ENCODE data around the gene DNAJC3. TPM values are rescaled to one million over a fixed set of nuclear protein-coding genes. Genes with fewer than 3 reads are reported as not detected.

The DNAJC3 gene
- total RNA-seq, 1 experiment from 2014 or later: 25.7 TPM

DNA sequence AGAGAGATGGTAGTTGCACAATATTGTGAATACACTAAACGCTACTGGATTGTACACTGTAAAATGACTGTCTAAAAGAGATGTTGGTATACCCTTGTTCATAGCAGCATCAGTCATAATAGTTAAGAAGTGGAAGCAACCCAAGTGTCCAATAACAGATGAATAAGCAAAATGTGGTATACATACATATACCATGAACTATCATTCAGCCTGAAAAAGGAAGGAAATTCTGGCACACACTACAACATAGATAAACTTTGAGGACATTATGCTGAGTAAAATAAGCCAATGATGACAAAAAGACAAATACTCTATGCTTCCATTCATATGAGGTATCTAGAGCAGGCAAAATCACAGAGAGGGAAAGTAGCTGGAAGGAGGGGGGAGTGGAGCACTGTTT lies 48.5 kb upstream of the DNAJC3 start:
- H3K9me3 ChIP-seq (ENCODE audit: control insufficient read depth, insufficient read depth, low read depth, low read length): no peaks in the 10 kb centered on the region
- POLR2A ChIA-PET: no interaction called here
- in situ Hi-C loops (cut with HindIII; ENCODE audit: low pct_unique_long_range_greater_than_20kb, low sequenced_read_pairs) (no loop called here), intact Hi-C loops (cut with micrococcal nuclease; ENCODE audit: unreplicated experiment) (loop anchor here (5.0 kb wide), 1 partner anchor 34 kb away; no protein-coding TSS in a partner anchor)
- no peaks in the 10 kb centered on the region for H3K27me3 ChIP-seq (ENCODE audit: control insufficient read depth, insufficient read depth, low read length)
- TF ChIP-seq POLR2AphosphoS5 (IDR thresholded peaks at IDR 0.05; ENCODE audit: low read depth, low read length): no peak
- no peak for TF ChIP-seq TCF7L2 (IDR thresholded peaks at IDR 0.05; ENCODE audit: low read depth, low read length)
- TF ChIP-seq, protein P1, sequence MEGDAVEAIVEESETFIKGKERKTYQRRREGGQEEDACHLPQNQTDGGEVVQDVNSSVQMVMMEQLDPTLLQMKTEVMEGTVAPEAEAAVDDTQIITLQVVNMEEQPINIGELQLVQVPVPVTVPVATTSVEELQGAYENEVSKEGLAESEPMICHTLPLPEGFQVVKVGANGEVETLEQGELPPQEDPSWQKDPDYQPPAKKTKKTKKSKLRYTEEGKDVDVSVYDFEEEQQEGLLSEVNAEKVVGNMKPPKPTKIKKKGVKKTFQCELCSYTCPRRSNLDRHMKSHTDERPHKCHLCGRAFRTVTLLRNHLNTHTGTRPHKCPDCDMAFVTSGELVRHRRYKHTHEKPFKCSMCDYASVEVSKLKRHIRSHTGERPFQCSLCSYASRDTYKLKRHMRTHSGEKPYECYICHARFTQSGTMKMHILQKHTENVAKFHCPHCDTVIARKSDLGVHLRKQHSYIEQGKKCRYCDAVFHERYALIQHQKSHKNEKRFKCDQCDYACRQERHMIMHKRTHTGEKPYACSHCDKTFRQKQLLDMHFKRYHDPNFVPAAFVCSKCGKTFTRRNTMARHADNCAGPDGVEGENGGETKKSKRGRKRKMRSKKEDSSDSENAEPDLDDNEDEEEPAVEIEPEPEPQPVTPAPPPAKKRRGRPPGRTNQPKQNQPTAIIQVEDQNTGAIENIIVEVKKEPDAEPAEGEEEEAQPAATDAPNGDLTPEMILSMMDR (IDR thresholded peaks at IDR 0.05): no peak
- TF ChIP-seq SIN3A (IDR thresholded peaks at IDR 0.05; ENCODE audit: borderline replicate concordance, insufficient read depth, low read depth, low read length): no peak
- TF ChIP-seq REST (IDR thresholded peaks at IDR 0.05; ENCODE audit: insufficient read depth in 1 of 2, low read depth in 2 of 2, low read length in 1 of 2): no peak
- ATAC-seq: no peak
- no peaks in the 10 kb centered on the region for H3K4me1 ChIP-seq (ENCODE audit: control insufficient read depth, insufficient read depth, low read length)
- BruUV-seq (replicated peaks): no TSS peak
- H3K36me3 ChIP-seq (ENCODE audit: control insufficient read depth, insufficient read depth, low read length): peaks cover 2% of the 10 kb centered on the region; the same call in 1 of the 2 replicates
- H3K27ac ChIP-seq (ENCODE audit: low read length): no peak overlapping the region
- CTCF ChIA-PET: no interaction called here
- no peak for DNase-seq (ENCODE audit: low read depth, low spot score)
- H3K4me3 ChIP-seq (ENCODE audit: low read depth in 2 of 2, low read length in 2 of 2): no peak overlapping the region

GRCh38 chr13:95629071-95629470 lies 47.9 kb upstream of the DNAJC3 start:
- no peak overlapping the region for H3K27ac ChIP-seq (ENCODE audit: low read length)
- in situ Hi-C loops (cut with HindIII; ENCODE audit: low pct_unique_long_range_greater_than_20kb, low sequenced_read_pairs) (no loop called here), intact Hi-C loops (cut with micrococcal nuclease; ENCODE audit: unreplicated experiment) (loop anchor here (5.0 kb wide), 1 partner anchor 33 kb away; no protein-coding TSS in a partner anchor)
- H3K27me3 ChIP-seq (ENCODE audit: control insufficient read depth, insufficient read depth, low read length): no peaks in the 10 kb centered on the region
- H3K4me1 ChIP-seq (ENCODE audit: control insufficient read depth, insufficient read depth, low read length): no peaks in the 10 kb centered on the region
- POLR2A ChIA-PET: no interaction called here
- CTCF ChIA-PET: no interaction called here
- H3K36me3 ChIP-seq (ENCODE audit: control insufficient read depth, insufficient read depth, low read length): peaks cover 2% of the 10 kb centered on the region; the same call in 1 of the 2 replicates
- BruUV-seq (replicated peaks): no TSS peak
- no peaks in the 10 kb centered on the region for H3K9me3 ChIP-seq (ENCODE audit: control insufficient read depth, insufficient read depth, low read depth, low read length)
- ATAC-seq (no peak), DNase-seq (ENCODE audit: low read depth, low spot score) (no peak)
- H3K4me3 ChIP-seq (ENCODE audit: low read depth in 2 of 2, low read length in 2 of 2): no peak overlapping the region
- TF ChIP-seq REST (IDR thresholded peaks at IDR 0.05; ENCODE audit: insufficient read depth in 1 of 2, low read depth in 2 of 2, low read length in 1 of 2) (no peak), POLR2AphosphoS5 (IDR thresholded peaks at IDR 0.05; ENCODE audit: low read depth, low read length) (no peak), SIN3A (IDR thresholded peaks at IDR 0.05; ENCODE audit: borderline replicate concordance, insufficient read depth, low read depth, low read length) (no peak), TCF7L2 (IDR thresholded peaks at IDR 0.05; ENCODE audit: low read depth, low read length) (no peak)
- TF ChIP-seq, protein P1 (IDR thresholded peaks at IDR 0.05): no peak

Data from Panc1 (cell line).